NT2/D1 (cell line): ENCODE measurements around the gene SH3PXD2A.

Source experiments
- DNase-seq: peaks from one replicate; pipeline ENCODE4 v3.0.0-alpha.2; 2011; ENCODE audit warnings: low read depth, low spot score
- H3K27me3 ChIP-seq: 2 replicates; pipeline ENCODE4 v1.6.0; 2011; ENCODE audit warnings: mild to moderate bottlenecking; ENCODE audit not compliant: insufficient read length, insufficient read depth
- H3K36me3 ChIP-seq: 2 replicates; pipeline ENCODE4 v1.6.1; 2011; ENCODE audit warnings: mild to moderate bottlenecking, low read length, mixed read lengths; ENCODE audit not compliant: insufficient read depth, insufficient read length
- H3K4me1 ChIP-seq: 2 replicates; pipeline ENCODE4 v1.5.1; 2011; ENCODE audit not compliant: insufficient read depth, insufficient read length
- H3K4me3 ChIP-seq: 2 replicates; pipeline ENCODE4 v1.5.1; 2011; ENCODE audit warnings: low read depth; ENCODE audit not compliant: insufficient read length
- H3K9ac ChIP-seq: 2 replicates; pipeline ENCODE4 v1.6.0; 2011; ENCODE audit warnings: low read depth; ENCODE audit not compliant: insufficient read length
- H3K9me3 ChIP-seq: 2 replicates; pipeline ENCODE4 v1.5.1; 2011; ENCODE audit warnings: mild to moderate bottlenecking, low read length; ENCODE audit not compliant: insufficient read depth
- SUZ12 ChIP-seq: IDR thresholded peaks from 2 replicates; pipeline ENCODE4 v1.6.1; 2011; ENCODE audit not compliant: insufficient read length, insufficient read depth; ENCODE audit errors: extremely low read depth
- YY1 ChIP-seq: IDR thresholded peaks from 2 replicates; pipeline ENCODE4 v1.6.1; 2011; ENCODE audit not compliant: insufficient read length, insufficient read depth
- ZNF274 ChIP-seq: IDR thresholded peaks from 2 replicates; pipeline ENCODE4 v1.6.1; 2011; ENCODE audit warnings: mild to moderate bottlenecking, low read depth, low read length

The SH3PXD2A gene

GRCh38 chr10:103841519-103841918, 13.9 kb downstream of the SH3PXD2A start:
- Histone ChIP-seq H3K4me3 (no peak overlapping the region), H3K9ac (no peak overlapping the region), H3K36me3 (no peaks in the 10 kb centered on the region), H3K27me3 (no peaks in the 10 kb centered on the region), H3K4me1 (peaks cover 11% of the 10 kb centered on the region), H3K9me3 (no peaks in the 10 kb centered on the region)
- TF ChIP-seq ZNF274 (no peak), SUZ12 (no peak), YY1 (no peak)
- no peak for DNase-seq

DNA sequence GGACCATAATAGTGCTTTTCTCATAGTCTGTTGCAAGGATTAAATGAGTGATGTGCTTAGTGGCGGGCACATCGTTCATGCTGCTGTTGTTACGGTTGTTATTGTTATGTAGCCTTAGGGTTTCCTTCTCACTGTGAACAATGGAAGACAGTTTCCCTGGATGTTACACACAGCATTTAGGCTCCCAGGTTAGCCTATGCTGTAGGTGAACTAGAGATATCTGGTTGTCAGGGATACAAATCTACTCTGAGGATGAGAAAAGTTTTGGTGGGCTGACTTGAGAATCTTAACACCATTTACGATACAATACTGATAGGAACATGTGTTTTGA, 14.7 kb downstream of the SH3PXD2A start:
- Histone ChIP-seq H3K9me3 (no peaks in the 10 kb centered on the region), H3K9ac (no peak overlapping the region), H3K4me1 (peaks cover 11% of the 10 kb centered on the region), H3K36me3 (no peaks in the 10 kb centered on the region), H3K4me3 (no peak overlapping the region), H3K27me3 (no peaks in the 10 kb centered on the region)
- no peak for DNase-seq
- TF ChIP-seq YY1 (no peak), ZNF274 (no peak), SUZ12 (no peak)

DNA sequence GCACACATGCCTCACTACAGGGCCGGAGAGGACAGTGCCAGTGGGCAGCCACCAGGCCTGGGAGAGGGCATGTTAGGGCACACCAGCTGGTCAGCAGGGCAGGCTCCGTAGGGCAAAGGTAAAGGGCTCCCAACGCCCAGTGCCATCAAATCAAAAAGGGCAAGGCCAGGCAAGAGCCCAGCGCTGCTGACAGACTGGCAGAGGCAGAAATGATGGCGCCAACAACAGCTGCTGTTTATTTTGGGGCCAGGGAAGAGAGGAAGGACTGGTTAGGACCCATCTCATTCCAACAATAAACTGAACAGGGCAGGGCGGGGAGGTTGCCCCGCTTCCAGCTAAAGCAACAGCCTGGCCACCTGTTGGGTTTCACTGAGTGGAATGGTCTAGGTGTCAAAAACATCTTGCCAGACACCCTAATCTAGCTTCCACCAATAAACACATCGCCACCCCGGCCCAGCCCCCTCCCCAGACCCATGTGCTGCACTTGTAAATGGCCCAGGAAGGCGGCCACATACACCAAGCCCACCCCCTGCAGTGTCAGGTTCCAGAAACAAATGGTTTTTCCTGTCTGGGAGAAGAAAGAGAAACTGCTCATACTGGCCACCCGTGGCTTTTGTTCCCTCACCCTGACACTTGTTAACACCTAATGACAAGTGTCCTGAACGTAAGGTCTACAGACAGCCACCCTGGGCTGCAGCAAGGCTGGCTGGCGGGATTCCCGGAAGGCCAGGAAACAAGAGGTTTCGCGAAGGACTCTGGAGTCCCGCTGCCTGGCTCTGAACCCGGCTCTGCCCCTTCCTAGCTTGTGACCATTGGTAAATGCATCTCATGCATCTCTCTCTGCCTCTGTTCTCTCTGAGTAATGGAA, 15.3 kb downstream of the SH3PXD2A start:
- no peak for DNase-seq
- Histone ChIP-seq H3K4me1 (peaks cover 11% of the 10 kb centered on the region), H3K27me3 (no peaks in the 10 kb centered on the region), H3K36me3 (no peaks in the 10 kb centered on the region), H3K9ac (no peak overlapping the region), H3K9me3 (no peaks in the 10 kb centered on the region), H3K4me3 (no peak overlapping the region)
- TF ChIP-seq YY1 (no peak), SUZ12 (no peak), ZNF274 (no peak)

DNA sequence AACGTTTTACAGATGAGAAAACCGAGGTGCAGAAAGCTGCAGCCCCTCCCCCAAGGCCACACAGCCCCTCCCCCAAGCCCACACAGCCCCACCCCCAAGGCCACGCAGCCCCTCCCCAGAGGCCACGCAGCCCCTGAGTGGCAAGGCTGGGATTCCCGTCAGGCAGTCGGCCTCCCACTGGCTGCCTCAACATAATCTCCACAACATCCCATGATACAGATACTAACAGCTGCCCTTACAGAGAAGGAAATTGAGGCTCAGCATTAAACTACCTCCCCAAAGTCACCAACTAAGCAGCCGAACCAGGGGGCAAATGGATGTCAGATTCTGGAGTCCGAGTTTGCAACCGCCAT, 15.9 kb downstream of the SH3PXD2A start:
- TF ChIP-seq ZNF274 (no peak), YY1 (no peak), SUZ12 (no peak)
- Histone ChIP-seq H3K36me3 (no peaks in the 10 kb centered on the region), H3K4me1 (peaks cover 11% of the 10 kb centered on the region), H3K4me3 (no peak overlapping the region), H3K9ac (no peak overlapping the region), H3K9me3 (no peaks in the 10 kb centered on the region), H3K27me3 (no peaks in the 10 kb centered on the region)
- no peak for DNase-seq

GRCh38 chr10:103838862-103839518, 16.4 kb downstream of the SH3PXD2A start:
- H3K9ac ChIP-seq: no peak overlapping the region
- no peaks in the 10 kb centered on the region for H3K36me3 ChIP-seq
- H3K4me3 ChIP-seq: no peak overlapping the region
- H3K9me3 ChIP-seq: no peaks in the 10 kb centered on the region
- TF ChIP-seq ZNF274 (no peak), YY1 (no peak), SUZ12 (no peak)
- DNase-seq: no peak
- peaks cover 11% of the 10 kb centered on the region for H3K4me1 ChIP-seq
- no peaks in the 10 kb centered on the region for H3K27me3 ChIP-seq

- Histone ChIP-seq H3K4me1 (peaks cover 11% of the 10 kb centered on the region), H3K36me3 (no peaks in the 10 kb centered on the region), H3K9me3 (peaks cover under 1% of the 10 kb centered on the region; the same call in 1 of the 2 replicates), H3K4me3 (no peak overlapping the region), H3K27me3 (no peaks in the 10 kb centered on the region), H3K9ac (no peak overlapping the region)
- no peak for TF ChIP-seq YY1
- TF ChIP-seq SUZ12: no peak
- no peak for TF ChIP-seq ZNF274
- DNase-seq: no peak
These were observed 17.3 kb downstream of the SH3PXD2A start for GRCh38 chr10:103838070-103838395.

DNA sequence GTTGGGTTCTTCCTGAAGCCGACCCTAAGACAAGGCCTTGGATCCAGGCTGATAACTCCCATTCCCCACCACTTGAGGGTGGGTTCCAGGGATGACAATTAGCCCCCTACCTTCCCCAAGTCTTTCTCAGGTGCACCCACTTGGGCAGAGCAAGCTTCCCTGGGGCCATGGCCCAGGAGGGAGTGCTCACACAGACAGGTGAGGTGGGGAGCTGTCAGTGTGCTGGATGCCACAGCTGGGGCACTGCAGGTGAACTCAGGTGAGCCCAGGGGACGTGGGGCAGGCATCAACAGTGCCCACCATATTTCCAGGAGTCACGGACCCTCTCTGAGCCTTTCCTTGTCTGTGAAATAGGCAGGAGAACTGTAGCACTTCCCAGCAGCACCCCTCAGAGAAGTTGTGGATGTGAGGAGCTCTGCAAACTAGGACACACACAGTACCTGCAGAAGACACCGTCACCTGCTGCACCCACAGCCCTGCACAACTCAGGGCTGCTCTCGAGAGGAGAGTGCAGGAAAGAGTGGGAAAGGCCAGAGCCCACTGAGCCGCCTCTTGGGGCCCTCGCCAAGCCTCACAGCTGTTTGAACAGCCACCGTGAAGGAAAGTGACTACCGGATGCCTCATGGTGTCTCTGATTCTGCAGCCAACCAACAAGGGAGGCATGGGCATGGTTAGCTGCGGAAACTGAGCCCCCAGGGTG, 17.9 kb downstream of the SH3PXD2A start:
- peaks cover 6% of the 10 kb centered on the region; the same call in 1 of the 2 replicates for H3K9me3 ChIP-seq
- no peak overlapping the region for H3K4me3 ChIP-seq
- H3K4me1 ChIP-seq: peaks cover 11% of the 10 kb centered on the region
- no peaks in the 10 kb centered on the region for H3K27me3 ChIP-seq
- TF ChIP-seq YY1 (no peak), ZNF274 (no peak), SUZ12 (no peak)
- DNase-seq: no peak
- no peak overlapping the region for H3K9ac ChIP-seq
- H3K36me3 ChIP-seq: no peaks in the 10 kb centered on the region
